GM19193 (cell line): Measurements from ENCODE around the gene HSPG2.
A peak's percentile ranks its signal among the peaks of the same experiment; 100 is the strongest.

ENCODE experiments used
- POLR2A ChIP-seq: IDR thresholded peaks from 4 replicates; pipeline ENCODE4 v1.6.1; 2011; ENCODE audit not compliant: insufficient read depth, insufficient read length; ENCODE audit errors: extremely low read depth

The HSPG2 gene

DNA sequence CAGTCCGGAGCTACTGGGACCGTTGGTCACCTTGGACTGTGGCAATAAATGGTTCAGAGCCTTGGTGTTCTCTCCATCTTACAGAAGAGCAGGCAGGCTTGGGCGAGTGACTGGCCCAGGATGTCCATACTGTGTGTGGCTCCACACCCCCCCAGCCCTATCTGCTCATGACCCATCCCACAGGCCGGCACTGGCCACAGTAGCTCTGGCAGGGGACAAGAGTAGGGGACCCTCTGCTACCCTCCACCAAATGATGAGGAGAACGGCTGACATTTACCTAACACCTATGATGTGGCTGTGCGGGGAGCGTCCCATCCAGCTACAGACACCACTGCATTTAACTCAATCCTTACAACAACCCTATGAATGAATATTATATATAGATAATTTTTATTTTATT, 111.7 kb downstream of the HSPG2 start:
- no peak for TF ChIP-seq POLR2A

DNA sequence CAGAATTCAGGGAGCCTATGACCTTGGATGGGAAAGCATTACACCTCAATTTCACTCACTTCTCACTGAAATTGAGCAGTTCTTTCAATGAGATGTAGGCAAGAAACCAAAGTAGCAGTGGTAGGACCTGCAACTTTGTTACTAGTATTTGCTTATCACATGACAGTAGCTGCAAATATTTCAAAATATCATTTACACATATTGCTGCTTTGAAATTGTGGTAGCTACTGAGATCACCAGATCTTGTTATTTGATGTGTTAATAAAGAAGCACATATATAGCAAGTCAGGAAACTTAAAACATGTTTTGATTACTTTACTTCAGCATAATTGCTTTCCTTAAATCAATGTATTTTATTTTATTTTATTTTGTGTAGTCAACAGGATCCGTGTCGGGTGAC, 112.2 kb downstream of the HSPG2 start:
- TF ChIP-seq POLR2A, result no peak

DNA sequence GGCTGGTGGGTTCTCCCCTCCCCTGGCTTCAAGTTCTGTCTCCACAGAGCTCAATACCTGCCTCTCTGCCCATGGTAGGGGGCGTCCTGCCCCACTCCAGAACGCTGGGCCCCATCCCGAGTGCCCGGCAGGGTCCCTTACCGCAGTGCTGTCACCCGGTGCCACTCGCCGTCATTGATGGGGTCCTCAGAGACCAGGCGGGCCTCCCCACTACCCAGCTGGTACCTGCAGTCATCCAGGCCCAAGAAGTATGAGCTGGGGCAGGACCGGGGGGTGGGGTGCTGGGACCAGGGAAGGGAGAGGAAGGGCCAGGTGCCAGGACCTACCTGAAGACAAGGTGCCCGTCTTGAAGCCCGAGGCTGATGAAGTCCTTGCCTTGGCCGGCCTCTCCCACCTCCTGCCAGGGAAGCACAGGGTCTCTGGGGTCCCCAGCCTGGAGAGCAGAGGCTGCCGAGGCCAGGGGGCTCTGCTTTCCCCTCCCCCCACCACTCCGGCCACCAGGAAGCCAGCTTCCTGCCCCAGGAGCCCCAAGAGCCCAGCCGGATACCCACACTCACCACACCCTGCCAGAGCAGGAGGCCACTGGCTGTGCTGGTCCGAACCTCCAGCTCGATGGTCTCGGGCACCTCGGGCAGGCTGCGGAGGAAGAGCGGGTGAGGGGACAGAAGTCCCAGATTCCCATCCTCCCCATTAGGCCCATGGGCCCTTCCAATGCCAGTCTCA, 113.0 kb downstream of the HSPG2 start:
- TF ChIP-seq POLR2A, result no peak

DNA sequence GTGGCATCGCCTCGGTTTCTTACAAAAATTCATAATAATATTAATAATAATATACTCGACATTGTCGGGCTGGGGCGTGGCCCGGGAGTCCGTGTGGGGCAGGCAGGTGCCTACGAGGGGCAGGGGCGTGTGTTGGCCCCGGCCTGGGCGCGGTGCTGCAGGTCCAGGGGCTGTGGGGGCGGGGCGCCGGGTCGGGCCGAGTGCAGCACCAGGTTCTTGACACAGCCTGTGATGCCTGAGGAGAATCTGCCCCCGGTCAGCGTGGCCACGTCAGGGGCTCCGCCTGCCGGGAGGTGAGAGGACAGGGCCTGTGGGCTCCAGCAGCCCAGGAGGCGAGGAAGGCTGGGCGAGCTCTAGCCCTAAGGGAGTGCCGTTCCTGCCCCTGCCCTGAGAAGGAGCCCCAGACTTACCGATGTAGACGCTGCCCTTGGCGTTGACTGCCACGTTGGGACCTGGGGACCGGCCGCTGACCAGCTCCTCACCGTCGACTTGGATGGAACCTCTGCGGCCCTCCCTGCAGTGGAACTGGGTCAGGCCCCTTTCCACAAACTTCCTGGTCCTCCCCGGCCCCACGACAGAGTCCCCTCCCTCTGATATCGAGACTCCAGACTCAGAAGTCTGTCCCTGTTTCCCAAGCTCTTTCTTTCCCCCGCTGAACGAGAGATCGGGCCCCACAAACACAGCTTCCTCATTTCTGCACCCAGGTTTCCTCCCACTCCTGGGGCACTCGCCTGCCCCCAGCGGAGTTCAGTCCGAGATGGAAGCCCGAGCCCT, 113.7 kb downstream of the HSPG2 start:
- TF ChIP-seq POLR2A, result no peak

DNA sequence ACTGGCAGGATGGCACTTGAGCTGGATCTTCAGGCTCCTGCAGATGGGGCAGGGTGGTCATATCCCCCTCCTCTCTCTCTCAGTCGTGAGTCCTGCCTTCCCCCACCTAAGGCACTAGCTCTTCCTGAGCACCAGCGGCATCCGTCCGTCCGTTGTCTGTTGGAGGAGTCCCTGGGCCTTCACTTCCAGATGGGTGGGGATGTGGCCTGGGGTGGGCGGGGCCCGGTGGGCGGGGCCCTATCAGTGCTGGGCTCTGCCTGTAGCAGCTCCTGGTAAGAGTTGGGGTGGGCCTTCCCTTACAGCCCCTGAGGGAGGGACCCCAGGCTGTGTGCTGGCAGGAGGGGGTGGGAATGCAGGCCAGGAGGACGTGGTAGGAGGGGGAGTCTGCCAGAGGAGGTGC, 114.8 kb downstream of the HSPG2 start:
- no peak for TF ChIP-seq POLR2A

DNA sequence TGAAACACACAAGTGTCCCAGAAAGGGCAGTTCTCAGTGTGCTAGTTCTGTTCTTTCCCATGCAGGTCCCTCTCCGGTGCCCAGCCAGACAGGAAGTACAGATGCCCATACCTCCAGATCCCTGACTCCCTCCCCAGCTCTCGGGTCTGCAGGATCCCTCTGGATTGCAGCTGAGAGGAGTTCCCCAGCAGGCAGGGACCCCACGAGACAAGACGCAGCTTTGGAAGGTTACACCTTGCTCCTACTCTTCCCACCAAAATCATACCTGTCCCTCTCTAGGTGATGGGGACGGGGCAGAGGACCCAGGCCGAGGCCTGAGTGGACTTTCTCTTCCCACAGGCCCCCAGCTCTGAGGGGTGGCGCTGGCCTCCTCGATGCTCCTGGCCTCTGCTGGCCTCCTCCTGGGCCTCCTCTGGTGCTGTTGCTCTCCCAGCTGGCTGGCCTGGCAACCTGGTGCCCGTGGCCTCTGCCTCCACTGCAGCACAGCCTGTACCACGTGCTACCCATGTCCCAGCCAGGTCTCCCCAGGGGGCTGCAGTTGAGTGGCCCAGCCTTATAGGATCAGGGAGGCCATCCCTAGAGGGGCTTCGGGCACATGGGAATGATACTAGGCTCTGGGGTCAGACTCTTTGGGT, 115.6 kb downstream of the HSPG2 start:
- no peak for TF ChIP-seq POLR2A

DNA sequence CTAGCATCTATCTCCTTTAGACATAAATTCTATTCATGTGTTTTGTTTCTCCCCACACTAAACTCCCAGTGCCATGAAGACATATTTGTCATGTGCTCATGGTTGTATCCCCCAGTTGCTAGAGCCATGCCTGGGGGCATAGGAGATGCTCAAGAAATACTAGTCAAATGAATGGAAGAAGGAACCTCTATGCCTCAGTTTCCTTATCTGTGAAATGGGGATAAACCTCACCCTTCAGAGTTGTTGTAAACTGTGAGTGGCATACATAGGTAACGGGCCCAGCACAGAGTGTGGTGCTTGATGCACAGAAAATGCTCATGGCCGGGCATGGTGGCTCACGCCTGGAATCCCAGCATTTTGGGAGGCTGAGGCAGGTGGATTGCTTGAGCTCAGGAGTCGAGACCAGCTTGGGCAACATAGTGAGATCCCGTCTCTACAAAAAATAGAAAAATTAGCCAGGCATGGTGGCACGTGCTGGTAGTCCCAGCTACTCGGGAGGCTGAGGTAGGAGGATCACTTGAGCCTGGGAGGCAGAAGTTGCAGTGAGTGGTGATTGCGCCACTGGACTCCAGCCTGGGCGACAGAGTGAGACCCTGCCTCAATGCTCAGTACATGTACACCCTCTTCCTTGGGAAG, 116.4 kb downstream of the HSPG2 start:
- TF ChIP-seq POLR2A, result no peak

DNA sequence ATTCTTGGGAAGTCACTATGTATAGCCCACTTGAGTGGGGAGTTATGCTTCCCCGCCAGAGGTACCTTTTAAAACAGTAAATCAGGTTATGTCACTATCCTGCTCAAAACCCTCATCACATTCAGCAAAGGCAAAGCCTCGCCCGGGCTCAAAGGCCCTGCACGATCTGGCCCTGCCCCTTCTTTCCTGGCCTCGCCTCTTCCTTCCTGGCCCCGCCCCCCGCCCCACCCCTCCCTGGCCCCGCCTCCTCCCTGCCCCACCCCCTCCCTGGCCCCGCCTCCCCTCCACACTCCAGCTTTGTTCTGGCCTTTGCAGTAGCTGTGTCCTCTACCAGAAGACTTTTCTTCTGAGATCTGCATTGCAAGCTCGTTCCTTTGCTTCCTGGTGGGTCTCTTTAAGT, 118.5 kb downstream of the HSPG2 start:
- no peak for TF ChIP-seq POLR2A

DNA sequence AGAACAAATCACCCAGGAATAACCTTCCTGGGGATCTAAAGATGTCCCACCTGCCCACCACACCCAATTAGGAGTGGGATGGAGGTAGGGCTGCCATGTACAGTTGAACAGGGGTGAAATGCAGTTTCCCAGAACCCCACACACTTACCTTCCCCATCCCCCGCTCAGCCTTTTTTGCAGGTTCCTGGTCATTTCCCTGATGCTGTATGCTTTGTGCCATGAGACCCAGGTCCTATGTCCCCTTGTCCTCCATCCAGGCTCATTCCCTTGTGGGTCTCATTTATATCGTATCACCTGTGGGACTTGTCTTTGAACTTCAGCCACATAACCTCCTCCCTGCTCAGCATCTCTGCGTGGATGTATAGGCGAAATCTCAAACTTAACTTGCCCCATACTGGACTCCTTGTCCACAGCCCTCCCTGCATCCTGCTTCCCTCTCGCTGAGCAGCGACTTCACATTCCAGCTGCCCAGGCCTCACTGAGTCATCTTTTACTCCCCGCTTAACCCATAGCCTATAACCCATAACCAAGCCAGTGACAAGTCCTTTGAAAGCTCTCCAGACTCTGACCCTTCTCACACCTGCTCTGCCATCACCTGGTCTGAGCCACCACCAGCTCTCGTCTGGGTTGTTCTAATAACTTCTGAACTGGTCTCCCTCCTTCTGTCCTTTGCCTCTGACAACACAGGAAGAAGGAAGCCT, 120.4 kb downstream of the HSPG2 start:
- no peak for TF ChIP-seq POLR2A

DNA sequence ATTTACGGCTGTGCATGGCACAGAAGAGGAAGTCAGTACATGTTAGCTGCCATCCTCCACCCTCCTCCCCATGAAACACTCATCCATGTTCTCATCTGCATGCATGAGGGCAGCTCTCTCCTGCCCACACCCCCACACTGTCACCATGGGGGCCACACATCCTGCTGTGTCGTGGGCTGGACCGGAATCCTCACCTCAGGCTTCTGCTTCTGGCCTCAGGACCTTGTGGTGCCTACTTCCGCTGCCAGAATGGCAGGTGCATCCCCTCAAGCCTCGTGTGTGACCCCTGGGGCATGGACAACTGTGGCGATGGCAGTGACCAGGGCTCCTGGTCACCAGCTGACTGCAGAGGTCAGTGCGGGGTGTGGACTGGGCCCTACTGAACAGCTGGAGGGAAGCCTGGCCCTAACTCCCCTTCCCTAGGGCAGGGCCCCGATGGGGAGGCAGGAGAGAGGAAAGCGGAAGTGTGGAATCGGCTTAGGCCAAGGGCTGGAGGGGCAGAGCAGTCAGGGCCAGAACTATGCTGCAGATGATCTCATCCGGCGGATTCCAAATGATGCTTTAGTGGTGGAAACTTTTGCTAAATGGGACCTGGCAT, 121.3 kb downstream of the HSPG2 start:
- no peak for TF ChIP-seq POLR2A

DNA sequence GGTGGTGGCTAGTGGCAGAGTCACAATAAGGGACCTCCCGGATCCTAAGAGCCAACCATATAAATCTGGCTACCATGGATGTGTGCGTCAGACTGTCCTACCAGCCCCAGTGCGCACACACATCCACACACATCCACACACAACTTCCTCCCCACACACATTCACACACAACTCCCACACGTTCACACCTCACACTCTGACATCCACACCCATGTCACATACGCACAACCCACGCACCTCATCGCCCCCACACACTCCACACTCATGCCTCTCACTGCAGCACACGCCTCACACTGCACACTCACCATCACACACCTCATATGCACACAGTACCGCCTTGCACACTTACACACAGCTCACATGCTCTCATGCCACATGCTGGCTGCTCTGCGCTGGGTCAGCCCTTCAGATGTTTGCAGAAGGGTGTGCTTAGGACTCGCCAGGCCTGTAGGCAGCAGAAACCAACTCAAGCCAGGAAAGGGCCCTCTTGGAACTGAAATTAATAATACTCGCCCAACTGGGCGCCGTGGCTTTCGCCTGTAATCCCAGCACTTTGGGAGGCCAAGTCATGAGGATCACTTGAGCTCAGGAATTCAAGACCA, 122.0 kb downstream of the HSPG2 start:
- no peak for TF ChIP-seq POLR2A

DNA sequence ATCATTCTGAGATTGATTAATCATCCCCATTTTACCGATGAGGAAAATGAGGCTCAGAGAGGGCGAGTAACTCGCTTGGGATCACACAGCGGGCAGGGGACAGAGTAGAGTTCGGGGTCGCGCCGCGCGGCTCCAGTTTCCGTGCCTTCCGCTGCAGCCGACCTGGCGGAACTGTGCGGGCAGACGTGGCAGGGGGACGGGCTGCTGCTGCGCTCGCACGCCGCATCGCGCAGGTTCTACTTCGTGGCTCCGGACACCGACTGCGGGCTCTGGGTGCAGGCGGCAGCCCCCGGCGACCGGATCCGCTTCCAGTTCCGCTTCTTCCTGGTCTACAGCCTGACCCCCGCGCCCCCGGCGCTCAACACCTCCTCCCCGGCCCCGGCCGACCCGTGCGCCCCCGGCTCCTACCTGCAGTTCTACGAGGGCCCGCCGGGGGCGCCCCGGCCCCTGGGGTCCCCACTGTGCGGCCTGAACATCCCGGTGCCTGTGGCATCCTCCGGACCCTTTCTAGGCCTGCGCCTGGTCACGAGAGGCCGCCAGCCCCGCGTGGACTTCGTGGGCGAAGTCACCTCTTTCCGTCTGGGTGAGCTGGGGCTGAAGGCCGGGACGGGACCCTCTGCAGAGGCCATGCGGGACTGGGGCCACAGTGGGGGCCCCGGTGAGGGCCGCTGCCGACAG, 122.7 kb downstream of the HSPG2 start:
- peak; percentile 15 for TF ChIP-seq POLR2A

DNA sequence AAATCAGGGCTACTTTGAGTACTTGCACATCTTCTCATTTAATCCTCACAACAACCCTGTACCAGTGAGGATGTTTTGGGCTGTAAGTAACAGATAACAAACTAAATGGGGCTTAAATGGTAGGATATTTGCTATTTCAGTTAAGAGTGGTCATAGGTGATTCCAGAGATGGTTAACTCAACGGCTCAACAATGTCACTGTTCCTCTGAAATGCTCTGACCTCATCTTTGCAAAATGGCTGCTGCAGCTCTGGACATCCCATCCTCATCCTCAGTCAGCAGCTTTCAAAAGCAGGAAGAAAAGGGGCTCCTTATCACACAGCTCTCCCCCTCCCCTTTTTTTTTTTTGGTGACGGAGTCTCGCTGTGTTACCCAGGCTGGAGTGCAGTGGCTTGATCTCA, 123.6 kb downstream of the HSPG2 start:
- no peak for TF ChIP-seq POLR2A

DNA sequence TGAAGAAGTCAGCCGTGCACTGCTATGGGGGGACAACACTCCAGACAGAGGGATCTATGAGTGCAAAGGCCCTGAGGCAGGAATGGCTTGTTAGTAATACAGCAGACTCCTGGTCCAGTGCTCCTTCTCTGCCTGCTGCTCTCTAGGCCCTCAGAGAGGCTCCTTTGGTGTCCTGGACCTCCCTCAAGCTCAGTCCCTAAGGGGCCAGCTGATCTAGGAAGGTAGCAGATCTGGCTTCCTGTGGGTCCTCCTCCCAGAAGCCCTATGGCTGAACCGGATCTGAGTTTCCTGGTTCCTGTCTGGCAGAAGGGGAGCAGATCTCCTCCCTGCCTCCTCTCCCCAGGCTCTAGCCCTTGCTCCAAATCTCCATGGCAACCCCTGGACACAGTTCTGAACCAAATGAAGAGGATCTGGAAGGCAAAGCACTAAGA, 125.2 kb downstream of the HSPG2 start, which contains the start of gene LDLRAD2:
Gene LDLRAD2 (plus strand): TSS at position 391 of the 431 bp plus-strand sequence. CDS start 187 bp downstream, outside the sequence.
- no peak for TF ChIP-seq POLR2A

DNA sequence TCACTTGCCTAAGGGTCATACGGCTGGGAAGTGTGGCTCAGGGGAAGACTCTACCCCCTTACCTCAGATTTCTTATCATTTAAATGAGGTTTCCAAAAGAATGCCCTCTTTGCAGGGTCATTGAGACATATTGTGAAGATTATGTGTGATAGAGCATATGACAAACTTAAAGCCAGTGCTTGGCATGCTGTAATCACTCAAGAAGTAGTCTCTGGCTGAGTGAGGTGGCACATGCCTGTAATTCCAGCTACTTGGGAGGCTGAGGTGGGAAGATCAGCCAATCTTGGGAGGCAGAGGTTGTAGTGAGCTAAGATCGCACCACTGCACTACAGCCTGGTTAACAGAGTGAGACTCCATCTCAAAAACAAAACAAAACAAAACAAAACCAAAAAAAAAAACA, 132.6 kb downstream of the HSPG2 start:
- TF ChIP-seq POLR2A, result no peak
